ENCODE measurements around the gene TNIK. TPM values are rescaled to one million over a fixed set of nuclear protein-coding genes. Genes with fewer than 3 reads are reported as not detected.

The TNIK gene
- total and polyA plus RNA-seq, 2 donors from 2014 or later: 3.6 to 48.9 TPM

- H3K4me3 ChIP-seq (ENCODE audit: low read length in 3 of 3): no peak overlapping the region
- no peak for FAIRE-seq
- no peak overlapping the region for H3K27ac ChIP-seq (ENCODE audit: low read depth in 2 of 2, low read length in 2 of 2)
- no peak for DNase-seq
- no peaks in the 10 kb centered on the region for H3K9me3 ChIP-seq (ENCODE audit: control insufficient read depth in 2 of 3, insufficient read depth in 1 of 3, low read length in 3 of 3)
- H3K36me3 ChIP-seq (ENCODE audit: control insufficient read depth in 2 of 3, insufficient read depth in 3 of 3, low read length in 3 of 3): no peaks in the 10 kb centered on the region
- no peak for TF ChIP-seq CTCF (IDR thresholded peaks at IDR 0.05; ENCODE audit: borderline replicate concordance, extremely low read depth, insufficient read depth)
- intact Hi-C loops (cut with DNase I): no loop called here
- H3K4me1 ChIP-seq (ENCODE audit: control insufficient read depth in 2 of 3, insufficient read depth in 2 of 3, low read depth in 1 of 3, low read length in 3 of 3): peaks cover 0 to 4% (median 0%) of the 10 kb centered on the region in 3 donors
- no peaks in the 10 kb centered on the region for H3K27me3 ChIP-seq (ENCODE audit: control insufficient read depth, insufficient read depth, low read length)
- no peak overlapping the region for H3K9ac ChIP-seq (ENCODE audit: low read length in 3 of 3)
These were observed 47.7 kb downstream of the TNIK start for GRCh38 chr3:171412473-171412872.

GRCh38 chr3:171412054-171412453 is 48.2 kb downstream of the TNIK start:
- Histone ChIP-seq H3K27me3 (ENCODE audit: control insufficient read depth, insufficient read depth, low read length) (no peaks in the 10 kb centered on the region), H3K4me3 (ENCODE audit: low read length in 3 of 3) (no peak overlapping the region), H3K27ac (ENCODE audit: low read depth in 2 of 2, low read length in 2 of 2) (no peak overlapping the region), H3K9ac (ENCODE audit: low read length in 3 of 3) (no peak overlapping the region), H3K4me1 (ENCODE audit: control insufficient read depth in 2 of 3, insufficient read depth in 2 of 3, low read depth in 1 of 3, low read length in 3 of 3) (peaks cover 0 to 4% (median 0%) of the 10 kb centered on the region in 3 donors), H3K9me3 (ENCODE audit: control insufficient read depth in 2 of 3, insufficient read depth in 1 of 3, low read length in 3 of 3) (no peaks in the 10 kb centered on the region), H3K36me3 (ENCODE audit: control insufficient read depth in 2 of 3, insufficient read depth in 3 of 3, low read length in 3 of 3) (no peaks in the 10 kb centered on the region)
- FAIRE-seq (no peak), DNase-seq (no peak)
- no peak for TF ChIP-seq CTCF (IDR thresholded peaks at IDR 0.05; ENCODE audit: borderline replicate concordance, extremely low read depth, insufficient read depth)
- intact Hi-C loops (cut with DNase I): no loop called here

GRCh38 chr3:171410186-171410585 is 50.0 kb downstream of the TNIK start:
- Histone ChIP-seq H3K9me3 (ENCODE audit: control insufficient read depth in 2 of 3, insufficient read depth in 1 of 3, low read length in 3 of 3) (no peaks in the 10 kb centered on the region), H3K4me1 (ENCODE audit: control insufficient read depth in 2 of 3, insufficient read depth in 2 of 3, low read depth in 1 of 3, low read length in 3 of 3) (peaks cover 0 to 4% (median 0%) of the 10 kb centered on the region in 3 donors), H3K27ac (ENCODE audit: low read depth in 2 of 2, low read length in 2 of 2) (no peak overlapping the region), H3K4me3 (ENCODE audit: low read length in 3 of 3) (no peak overlapping the region), H3K9ac (ENCODE audit: low read length in 3 of 3) (no peak overlapping the region), H3K27me3 (ENCODE audit: control insufficient read depth, insufficient read depth, low read length) (no peaks in the 10 kb centered on the region), H3K36me3 (ENCODE audit: control insufficient read depth in 2 of 3, insufficient read depth in 3 of 3, low read length in 3 of 3) (no peaks in the 10 kb centered on the region)
- FAIRE-seq (no peak), DNase-seq (no peak)
- no peak for TF ChIP-seq CTCF (IDR thresholded peaks at IDR 0.05; ENCODE audit: borderline replicate concordance, extremely low read depth, insufficient read depth)
- intact Hi-C loops (cut with DNase I): no loop called here

- intact Hi-C loops (cut with DNase I): no loop called here
- Histone ChIP-seq H3K27ac (ENCODE audit: low read depth in 2 of 2, low read length in 2 of 2) (no peak overlapping the region), H3K4me1 (ENCODE audit: control insufficient read depth in 2 of 3, insufficient read depth in 2 of 3, low read depth in 1 of 3, low read length in 3 of 3) (peaks cover 0 to 14% (median 0%) of the 10 kb centered on the region in 3 donors), H3K4me3 (ENCODE audit: low read length in 3 of 3) (no peak overlapping the region), H3K27me3 (ENCODE audit: control insufficient read depth, insufficient read depth, low read length) (no peaks in the 10 kb centered on the region), H3K9me3 (ENCODE audit: control insufficient read depth in 2 of 3, insufficient read depth in 1 of 3, low read length in 3 of 3) (no peaks in the 10 kb centered on the region), H3K9ac (ENCODE audit: low read length in 3 of 3) (no peak overlapping the region), H3K36me3 (ENCODE audit: control insufficient read depth in 2 of 3, insufficient read depth in 3 of 3, low read length in 3 of 3) (no peaks in the 10 kb centered on the region)
- DNase-seq: no peak
- no peak for TF ChIP-seq CTCF (IDR thresholded peaks at IDR 0.05; ENCODE audit: borderline replicate concordance, extremely low read depth, insufficient read depth)
- no peak for FAIRE-seq
These were observed 52.4 kb downstream of the TNIK start for GRCh38 chr3:171407759-171408158.

Measured in kidney (tissue), 14 donors.